ENCODE data around the gene DOK6.

Gene DOK6

GRCh38 chr18:69703461-69703860, 302.8 kb downstream of the DOK6 start:
- no peak overlapping the region for H3K4me3 ChIP-seq
- peaks cover 8% of the 10 kb centered on the region for H3K4me1 ChIP-seq
- H3K27me3 ChIP-seq (ENCODE audit: low read depth): no peaks in the 10 kb centered on the region
- in situ Hi-C loops (cut with MboI; ENCODE audit: low sequenced_read_pairs): no loop called here
- no peaks in the 10 kb centered on the region; the same call in 1 of the 2 replicates for H3K9me3 ChIP-seq
- no peak for DNase-seq (ENCODE audit: low spot score in 2 of 2)
- H3K36me3 ChIP-seq (replicated peaks): no peaks in the 10 kb centered on the region

GRCh38 chr18:69705987-69706386, 305.3 kb downstream of the DOK6 start:
- H3K27me3 ChIP-seq (ENCODE audit: low read depth): no peaks in the 10 kb centered on the region
- no peak overlapping the region for H3K4me3 ChIP-seq
- H3K4me1 ChIP-seq: peaks cover 8% of the 10 kb centered on the region
- peak; percentile 31 to 86 for DNase-seq (ENCODE audit: low spot score in 2 of 2)
- in situ Hi-C loops (cut with MboI; ENCODE audit: low sequenced_read_pairs): no loop called here
- H3K9me3 ChIP-seq: no peaks in the 10 kb centered on the region; the same call in 1 of the 2 replicates
- no peaks in the 10 kb centered on the region for H3K36me3 ChIP-seq (replicated peaks)

GRCh38 chr18:69708844-69709243, 308.2 kb downstream of the DOK6 start:
- DNase-seq (ENCODE audit: low spot score in 2 of 2): no peak
- Histone ChIP-seq H3K4me1 (peaks cover 8% of the 10 kb centered on the region), H3K4me3 (no peak overlapping the region), H3K36me3 (replicated peaks) (no peaks in the 10 kb centered on the region), H3K9me3 (no peaks in the 10 kb centered on the region; the same call in 1 of the 2 replicates), H3K27me3 (ENCODE audit: low read depth) (no peaks in the 10 kb centered on the region)
- in situ Hi-C loops (cut with MboI; ENCODE audit: low sequenced_read_pairs): no loop called here

DNA sequence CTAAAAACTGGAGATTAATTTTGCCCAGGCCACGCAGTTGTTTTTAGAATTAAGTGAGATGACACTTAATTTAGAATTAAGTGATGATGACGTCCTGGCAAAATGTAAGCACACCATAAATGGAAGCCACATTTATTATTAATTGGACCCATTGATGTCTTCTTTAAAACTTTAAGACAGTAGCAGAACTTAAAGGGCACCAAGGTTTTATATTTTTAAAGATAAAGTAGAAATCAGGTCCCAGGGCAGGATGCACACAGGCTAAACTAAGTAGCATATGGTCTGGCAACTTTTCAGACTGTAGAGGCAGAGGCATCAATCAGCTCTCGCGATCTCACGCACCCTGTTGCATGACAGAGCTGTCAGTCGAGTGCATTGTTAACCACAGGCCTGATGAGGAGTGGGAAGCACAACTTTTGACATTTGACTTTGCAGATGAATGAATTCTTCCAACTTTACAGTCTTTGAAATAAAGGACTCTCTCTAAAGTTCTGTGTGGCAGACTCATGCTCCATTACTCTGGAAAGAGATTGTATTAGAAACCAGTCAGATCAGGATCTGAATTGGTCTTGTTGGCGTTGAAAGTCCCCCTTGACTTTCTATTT, 314.6 kb downstream of the DOK6 start:
- no peaks in the 10 kb centered on the region; the same call in 1 of the 2 replicates for H3K9me3 ChIP-seq
- H3K4me3 ChIP-seq: no peak overlapping the region
- in situ Hi-C loops (cut with MboI; ENCODE audit: low sequenced_read_pairs): no loop called here
- no peak for DNase-seq (ENCODE audit: low spot score in 2 of 2)
- no peaks in the 10 kb centered on the region for H3K27me3 ChIP-seq (ENCODE audit: low read depth)
- H3K36me3 ChIP-seq (replicated peaks): no peaks in the 10 kb centered on the region
- no peaks in the 10 kb centered on the region for H3K4me1 ChIP-seq

DNA sequence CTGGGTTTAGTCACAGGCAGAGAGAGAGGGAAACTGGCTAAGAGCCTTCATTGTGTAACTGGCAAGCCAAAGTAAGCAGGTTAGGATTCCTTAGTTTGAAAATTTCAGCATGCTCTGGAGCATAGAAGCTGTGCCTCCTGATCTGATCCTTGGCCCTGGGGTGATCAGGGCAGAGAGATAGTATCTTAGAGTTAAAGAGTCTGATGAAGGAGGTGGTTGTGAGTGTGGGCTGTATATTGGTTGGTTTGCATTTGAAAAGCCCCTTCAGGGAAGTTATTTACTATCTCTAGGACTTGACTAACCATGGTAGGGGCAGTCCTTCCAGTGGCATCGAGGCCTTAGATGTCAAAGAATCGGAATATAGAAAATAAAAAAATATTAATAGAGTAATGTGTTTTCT, 316.9 kb downstream of the DOK6 start:
- Histone ChIP-seq H3K27me3 (ENCODE audit: low read depth) (no peaks in the 10 kb centered on the region), H3K9me3 (no peaks in the 10 kb centered on the region; the same call in 1 of the 2 replicates), H3K4me3 (no peak overlapping the region), H3K36me3 (replicated peaks) (no peaks in the 10 kb centered on the region), H3K4me1 (no peaks in the 10 kb centered on the region)
- in situ Hi-C loops (cut with MboI; ENCODE audit: low sequenced_read_pairs): no loop called here
- DNase-seq (ENCODE audit: low spot score in 2 of 2): no peak

DNA sequence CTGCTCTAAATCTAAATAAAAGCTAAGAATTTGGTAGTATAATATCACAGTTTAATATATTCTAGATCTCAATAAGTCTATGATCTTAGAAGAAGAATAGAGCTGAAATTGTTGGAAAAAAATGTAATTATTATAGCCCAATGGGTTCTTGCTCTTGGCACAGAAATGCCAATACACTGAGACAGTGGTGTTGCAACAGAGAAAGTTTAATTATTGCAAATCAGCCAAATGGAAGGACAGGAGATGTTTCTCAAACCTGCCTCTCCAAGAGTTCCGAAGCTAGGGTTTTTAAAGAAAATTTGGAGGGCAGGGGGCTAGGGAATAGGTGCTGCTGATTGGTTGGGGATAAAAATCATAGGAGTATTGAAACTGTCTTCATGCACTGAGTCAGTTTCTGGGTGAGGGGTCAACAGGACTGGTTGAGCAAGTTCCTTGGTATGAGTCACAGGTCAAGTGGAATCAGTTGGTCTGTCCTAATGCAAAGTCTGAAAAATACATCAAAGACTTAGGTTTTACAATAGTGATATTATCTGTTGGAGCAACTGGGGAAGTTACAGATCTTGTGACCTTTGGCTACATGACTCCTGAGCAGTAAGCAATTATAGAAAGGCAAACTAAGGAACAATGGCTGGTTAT, 318.3 kb downstream of the DOK6 start:
- no peaks in the 10 kb centered on the region for H3K36me3 ChIP-seq (replicated peaks)
- DNase-seq (ENCODE audit: low spot score in 2 of 2): no peak

GRCh38 chr18:69720422-69720821, 319.7 kb downstream of the DOK6 start:
- in situ Hi-C loops (cut with MboI; ENCODE audit: low sequenced_read_pairs): no loop called here
- H3K4me3 ChIP-seq: no peak overlapping the region
- DNase-seq (ENCODE audit: low spot score in 2 of 2): no peak
- H3K9me3 ChIP-seq: no peaks in the 10 kb centered on the region; the same call in 1 of the 2 replicates
- no peaks in the 10 kb centered on the region for H3K36me3 ChIP-seq (replicated peaks)
- H3K4me1 ChIP-seq: no peaks in the 10 kb centered on the region
- no peaks in the 10 kb centered on the region; the same call in 1 of the 2 replicates for H3K27me3 ChIP-seq (ENCODE audit: low read depth)

More for the DNA sequence above, 318.3 kb downstream of the DOK6 start:
- Histone ChIP-seq H3K9me3 (no peaks in the 10 kb centered on the region; the same call in 1 of the 2 replicates), H3K27me3 (ENCODE audit: low read depth) (no peaks in the 10 kb centered on the region; the same call in 1 of the 2 replicates), H3K4me1 (no peaks in the 10 kb centered on the region), H3K4me3 (no peak overlapping the region)
- in situ Hi-C loops (cut with MboI; ENCODE audit: low sequenced_read_pairs): no loop called here

DNA sequence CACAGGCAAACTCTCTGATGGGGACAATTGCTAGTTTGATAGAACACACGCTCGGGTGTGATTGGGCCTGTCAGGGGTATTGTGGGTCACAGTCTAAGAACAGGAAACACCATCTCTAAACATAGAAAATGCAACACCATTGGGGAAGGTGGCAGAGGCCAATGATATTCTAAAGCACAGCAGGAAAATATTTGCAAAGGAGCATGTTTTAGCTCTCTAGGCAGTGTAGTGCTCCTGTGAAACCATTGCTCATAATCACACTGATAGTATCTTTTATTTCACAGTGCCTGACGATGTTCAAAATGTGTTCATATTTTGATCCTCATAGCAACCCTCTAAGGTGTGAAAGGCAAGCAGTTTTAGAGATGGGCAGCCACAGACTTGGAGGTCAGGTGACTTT, 322.7 kb downstream of the DOK6 start:
- in situ Hi-C loops (cut with MboI; ENCODE audit: low sequenced_read_pairs): no loop called here
- H3K4me3 ChIP-seq: no peak overlapping the region
- no peak for DNase-seq (ENCODE audit: low spot score in 2 of 2)
- no peaks in the 10 kb centered on the region; the same call in 1 of the 2 replicates for H3K27me3 ChIP-seq (ENCODE audit: low read depth)
- no peaks in the 10 kb centered on the region; the same call in 1 of the 2 replicates for H3K9me3 ChIP-seq
- H3K4me1 ChIP-seq: no peaks in the 10 kb centered on the region
- H3K36me3 ChIP-seq (replicated peaks): no peaks in the 10 kb centered on the region

DNA sequence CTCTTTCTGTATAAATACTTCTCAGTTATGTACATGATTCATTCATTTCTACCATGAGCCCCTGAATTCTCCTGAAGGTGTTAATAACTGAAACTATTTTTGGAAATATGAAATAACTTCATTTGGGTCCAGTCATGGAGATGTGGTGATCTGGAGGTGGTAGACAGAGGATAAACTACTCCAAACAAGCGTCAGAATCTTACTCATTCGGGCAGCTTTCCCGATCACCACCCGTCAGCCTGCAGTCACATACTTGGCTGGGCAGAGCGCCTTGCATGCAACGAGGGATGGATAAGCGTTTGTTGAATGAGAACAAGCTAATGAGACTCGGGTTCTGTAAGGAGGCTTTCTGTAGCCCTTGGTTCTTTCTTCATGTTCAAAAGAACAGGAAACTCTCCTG, 324.3 kb downstream of the DOK6 start:
- in situ Hi-C loops (cut with MboI; ENCODE audit: low sequenced_read_pairs): no loop called here
- DNase-seq (ENCODE audit: low spot score in 2 of 2): no peak
- Histone ChIP-seq H3K9me3 (no peaks in the 10 kb centered on the region), H3K36me3 (replicated peaks) (no peaks in the 10 kb centered on the region), H3K4me3 (no peak overlapping the region), H3K4me1 (no peaks in the 10 kb centered on the region), H3K27me3 (ENCODE audit: low read depth) (no peaks in the 10 kb centered on the region; the same call in 1 of the 2 replicates)

GRCh38 chr18:69725855-69726508, 325.3 kb downstream of the DOK6 start:
- H3K4me3 ChIP-seq: no peak overlapping the region
- in situ Hi-C loops (cut with MboI; ENCODE audit: low sequenced_read_pairs): no loop called here
- DNase-seq (ENCODE audit: low spot score in 2 of 2): no peak
- H3K9me3 ChIP-seq: no peaks in the 10 kb centered on the region
- no peaks in the 10 kb centered on the region for H3K36me3 ChIP-seq (replicated peaks)
- no peaks in the 10 kb centered on the region for H3K4me1 ChIP-seq
- H3K27me3 ChIP-seq (ENCODE audit: low read depth): no peaks in the 10 kb centered on the region; the same call in 1 of the 2 replicates

DNA sequence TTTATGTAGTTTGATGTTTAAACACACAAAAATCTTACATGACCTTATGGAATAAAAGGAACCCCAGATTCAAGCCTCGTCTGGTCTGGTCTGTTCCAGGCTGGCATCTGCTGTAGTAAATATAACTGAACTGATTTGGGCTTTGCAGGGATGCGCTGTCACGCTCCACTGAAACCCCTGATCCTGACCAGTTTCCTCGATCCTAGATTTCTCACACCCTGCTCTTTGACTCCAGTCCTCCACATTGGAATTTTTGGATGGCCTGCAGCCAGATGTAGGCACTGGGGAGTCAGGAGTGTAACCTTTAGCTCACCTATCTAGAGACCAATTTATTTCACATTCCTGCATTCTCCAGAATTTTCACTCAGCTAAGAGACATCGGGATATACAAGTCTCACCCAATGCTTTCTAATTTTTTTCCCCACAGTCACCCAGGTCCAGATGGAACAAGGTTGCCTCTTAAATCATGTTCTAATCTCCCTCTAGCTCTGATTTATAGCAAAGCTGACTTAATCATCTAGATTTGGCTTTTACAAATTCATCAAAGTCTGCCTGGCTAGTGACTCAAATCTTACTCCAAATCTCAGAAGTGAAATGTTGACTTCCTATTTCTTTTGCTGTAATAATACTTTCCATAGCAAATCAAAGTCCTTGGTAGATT, 327.4 kb downstream of the DOK6 start:
- H3K9me3 ChIP-seq: no peaks in the 10 kb centered on the region
- in situ Hi-C loops (cut with MboI; ENCODE audit: low sequenced_read_pairs): no loop called here
- H3K27me3 ChIP-seq (ENCODE audit: low read depth): no peaks in the 10 kb centered on the region
- DNase-seq (ENCODE audit: low spot score in 2 of 2): no peak
- H3K4me3 ChIP-seq: no peak overlapping the region
- H3K4me1 ChIP-seq: no peaks in the 10 kb centered on the region
- H3K36me3 ChIP-seq (replicated peaks): no peaks in the 10 kb centered on the region

DNA sequence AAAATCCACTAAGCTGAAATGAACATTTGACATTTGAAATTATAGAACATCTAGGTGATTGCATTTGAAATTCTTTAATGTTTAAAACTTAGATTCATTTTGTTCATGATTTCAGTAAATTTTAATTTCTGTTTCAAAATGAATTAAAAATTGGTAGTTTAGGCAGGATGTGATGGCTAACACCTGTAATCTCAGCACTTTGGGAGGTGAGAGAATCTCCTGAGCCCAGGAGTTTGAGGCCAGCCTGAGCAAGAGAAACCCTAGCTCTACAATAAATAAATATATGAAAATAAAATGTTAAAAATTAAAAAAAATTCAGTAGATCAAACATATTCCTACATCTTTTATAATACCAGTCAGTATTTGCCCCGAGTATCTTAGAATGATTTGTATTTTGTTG, 330.0 kb downstream of the DOK6 start:
- no peaks in the 10 kb centered on the region for H3K36me3 ChIP-seq (replicated peaks)
- H3K27me3 ChIP-seq (ENCODE audit: low read depth): no peaks in the 10 kb centered on the region
- H3K4me1 ChIP-seq: no peaks in the 10 kb centered on the region
- DNase-seq (ENCODE audit: low spot score in 2 of 2): no peak
- in situ Hi-C loops (cut with MboI; ENCODE audit: low sequenced_read_pairs): no loop called here
- no peak overlapping the region for H3K4me3 ChIP-seq
- H3K9me3 ChIP-seq: no peaks in the 10 kb centered on the region

DNA sequence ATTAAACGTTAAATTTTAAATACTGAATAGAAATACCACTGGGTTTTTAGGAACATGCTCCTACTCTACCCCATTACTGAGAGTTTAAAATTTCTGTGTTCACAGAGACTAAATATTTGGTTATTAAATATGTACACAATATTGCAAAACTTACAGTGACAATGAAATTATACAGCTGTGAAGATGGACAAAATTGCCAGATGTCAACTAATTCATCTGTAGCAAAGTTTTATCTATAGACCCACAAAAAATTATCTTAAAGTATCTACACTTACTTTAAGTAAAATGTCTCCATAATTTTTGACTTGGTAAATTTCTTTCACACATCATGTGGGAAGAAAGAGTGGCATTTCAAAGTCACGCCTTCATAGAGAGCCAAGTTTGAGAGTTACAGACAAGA, 333.8 kb downstream of the DOK6 start:
- Histone ChIP-seq H3K4me1 (no peaks in the 10 kb centered on the region), H3K36me3 (replicated peaks) (no peaks in the 10 kb centered on the region)
- in situ Hi-C loops (cut with MboI; ENCODE audit: low sequenced_read_pairs): no loop called here

DNA sequence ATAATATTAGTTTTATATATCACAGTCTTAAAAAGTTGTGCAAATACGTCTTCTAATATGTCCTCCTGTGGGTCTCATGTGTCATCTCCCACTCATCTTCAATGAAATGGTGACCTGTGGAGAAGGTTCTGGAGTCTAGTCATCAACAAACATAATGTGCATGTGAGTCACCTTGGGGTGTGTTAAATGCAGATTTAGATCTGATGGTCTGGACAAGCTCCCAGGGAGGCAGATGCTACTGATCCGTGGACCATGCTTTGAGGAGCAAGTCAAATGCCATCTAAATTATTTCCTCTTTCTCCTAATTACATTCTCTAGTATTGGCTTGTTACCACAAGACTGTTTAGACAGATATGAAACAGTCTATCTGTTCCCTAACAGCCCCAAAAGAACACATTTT, 336.0 kb downstream of the DOK6 start:
- no peak for DNase-seq (ENCODE audit: low spot score in 2 of 2)
- Histone ChIP-seq H3K4me1 (no peaks in the 10 kb centered on the region), H3K4me3 (no peak overlapping the region), H3K36me3 (replicated peaks) (no peaks in the 10 kb centered on the region), H3K27me3 (ENCODE audit: low read depth) (no peaks in the 10 kb centered on the region), H3K9me3 (no peaks in the 10 kb centered on the region)
- in situ Hi-C loops (cut with MboI; ENCODE audit: low sequenced_read_pairs): no loop called here

More for the DNA sequence above, 333.8 kb downstream of the DOK6 start:
- Histone ChIP-seq H3K9me3 (no peaks in the 10 kb centered on the region), H3K4me3 (no peak overlapping the region), H3K27me3 (ENCODE audit: low read depth) (no peaks in the 10 kb centered on the region)
- DNase-seq (ENCODE audit: low spot score in 2 of 2): no peak
